SK-N-SH (cell line): Measurements from ENCODE around the gene KCNQ5.

Experiments
- MXI1 ChIP-seq: IDR thresholded peaks from 2 replicates; pipeline ENCODE4 v1.6.1; 2012; ENCODE audit warnings: mild to moderate bottlenecking, low read depth, low read length, improper control_type of control experiment
- TAF1 ChIP-seq: IDR thresholded peaks from 2 replicates; pipeline ENCODE4 v1.6.1; 2012; ENCODE audit warnings: low read depth, mild to moderate bottlenecking, low read length, moderate library complexity, borderline replicate concordance
- TEAD4 ChIP-seq: IDR thresholded peaks from 2 replicates; pipeline ENCODE4 v1.4.0; 2012; ENCODE audit warnings: mild to moderate bottlenecking, borderline replicate concordance; ENCODE audit not compliant: insufficient read depth
- TF ChIP-seq, protein P1 (sequence below): fragments of 200-600 bp; sonication (generic); IDR thresholded peaks from 2 replicates; pipeline ENCODE4 v1.6.1; 2017; ENCODE audit warnings: antibody characterized with exemption, mild to moderate bottlenecking, moderate library complexity

GRCh38 chr6:72651174-72651573 lies 29.3 kb downstream of the KCNQ5 start:
- no peak for TF ChIP-seq TEAD4
- TF ChIP-seq, protein P1, sequence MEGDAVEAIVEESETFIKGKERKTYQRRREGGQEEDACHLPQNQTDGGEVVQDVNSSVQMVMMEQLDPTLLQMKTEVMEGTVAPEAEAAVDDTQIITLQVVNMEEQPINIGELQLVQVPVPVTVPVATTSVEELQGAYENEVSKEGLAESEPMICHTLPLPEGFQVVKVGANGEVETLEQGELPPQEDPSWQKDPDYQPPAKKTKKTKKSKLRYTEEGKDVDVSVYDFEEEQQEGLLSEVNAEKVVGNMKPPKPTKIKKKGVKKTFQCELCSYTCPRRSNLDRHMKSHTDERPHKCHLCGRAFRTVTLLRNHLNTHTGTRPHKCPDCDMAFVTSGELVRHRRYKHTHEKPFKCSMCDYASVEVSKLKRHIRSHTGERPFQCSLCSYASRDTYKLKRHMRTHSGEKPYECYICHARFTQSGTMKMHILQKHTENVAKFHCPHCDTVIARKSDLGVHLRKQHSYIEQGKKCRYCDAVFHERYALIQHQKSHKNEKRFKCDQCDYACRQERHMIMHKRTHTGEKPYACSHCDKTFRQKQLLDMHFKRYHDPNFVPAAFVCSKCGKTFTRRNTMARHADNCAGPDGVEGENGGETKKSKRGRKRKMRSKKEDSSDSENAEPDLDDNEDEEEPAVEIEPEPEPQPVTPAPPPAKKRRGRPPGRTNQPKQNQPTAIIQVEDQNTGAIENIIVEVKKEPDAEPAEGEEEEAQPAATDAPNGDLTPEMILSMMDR, result no peak
- no peak for TF ChIP-seq MXI1
- no peak for TF ChIP-seq TAF1
